T-helper 2 cell treated with Interferon-gamma antibody and Interleukin-4, amounts not matched to agents 100 ng/mL and 5 ng/mL, for 36 hours (primary cell): Measurements from ENCODE around the gene ADORA3. TPM values are rescaled to one million over a fixed set of nuclear protein-coding genes. Genes with fewer than 3 reads are reported as not detected.

Source experiments
- intact Hi-C: fragments of 100-400 bp; cut with micrococcal nuclease; formaldehyde crosslinking; loops from one replicate; pipeline ENCODE4 v1.15.1; 2023
- total RNA-seq: library from RNA; stranded (reverse); gene quantifications from 2 replicates; pipeline ENCODE4 v1.2.3, GENCODE V29; 2022

The ADORA3 gene
- total RNA-seq, 1 donor from 2014 or later, result 0.59 TPM

DNA sequence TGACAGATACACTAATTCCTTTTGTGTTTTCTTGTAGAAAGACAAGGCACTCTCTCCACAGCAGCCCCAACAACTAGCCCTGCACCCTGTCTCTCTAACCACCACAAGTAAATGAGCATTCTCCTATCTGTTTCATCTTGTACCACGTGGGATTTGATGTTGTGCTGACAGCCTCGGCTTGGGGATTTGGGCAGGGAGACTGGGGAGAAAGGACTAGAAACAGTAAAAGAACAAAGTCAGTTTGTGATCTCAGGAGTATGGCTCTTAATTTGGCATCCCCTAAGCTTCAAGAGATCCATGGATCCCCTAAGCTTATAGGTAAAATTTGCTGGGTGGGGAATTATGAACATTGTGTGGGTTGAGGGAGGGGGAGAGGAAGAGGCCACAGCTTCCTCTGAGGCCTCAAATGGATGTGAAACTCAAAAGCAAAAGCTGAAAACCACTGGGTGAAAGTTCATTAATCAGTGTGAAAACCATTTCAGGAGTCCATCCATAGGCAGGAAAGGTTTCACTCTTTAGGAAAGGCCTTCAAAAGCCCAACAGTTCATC is 26.6 kb downstream of the ADORA3 start:
- intact Hi-C loops, result loop anchor here (1.0 to 10.0 kb wide), 5 partner anchors 28 to 602 kb away; partner anchors contain the start of genes ATP5PB, CD53, CHI3L2 and DDX20

DNA sequence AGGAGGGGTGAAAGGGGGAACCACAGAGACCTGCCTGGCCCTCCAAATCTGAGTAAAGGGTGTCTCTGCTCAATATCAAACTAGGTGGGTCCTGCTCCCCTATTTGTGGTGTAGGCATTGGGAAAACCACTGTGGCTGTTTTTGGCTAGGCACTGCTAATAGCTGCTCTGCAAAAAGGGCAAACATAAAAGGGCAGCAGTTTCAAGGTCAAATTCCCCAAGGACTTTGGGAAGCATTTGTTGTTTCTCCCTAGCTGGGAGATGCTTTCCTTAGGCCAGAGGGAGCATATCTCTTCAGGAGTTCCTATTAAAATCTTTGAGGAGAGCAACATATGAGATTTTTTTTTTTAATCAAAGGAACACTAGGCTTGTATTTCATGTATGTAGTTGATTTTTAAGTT is 27.2 kb downstream of the ADORA3 start:
- intact Hi-C loops, result loop anchor here (1.0 to 10.0 kb wide), 3 partner anchors 251 to 601 kb away; partner anchors contain the start of genes CD53, CHI3L2 and DDX20

DNA sequence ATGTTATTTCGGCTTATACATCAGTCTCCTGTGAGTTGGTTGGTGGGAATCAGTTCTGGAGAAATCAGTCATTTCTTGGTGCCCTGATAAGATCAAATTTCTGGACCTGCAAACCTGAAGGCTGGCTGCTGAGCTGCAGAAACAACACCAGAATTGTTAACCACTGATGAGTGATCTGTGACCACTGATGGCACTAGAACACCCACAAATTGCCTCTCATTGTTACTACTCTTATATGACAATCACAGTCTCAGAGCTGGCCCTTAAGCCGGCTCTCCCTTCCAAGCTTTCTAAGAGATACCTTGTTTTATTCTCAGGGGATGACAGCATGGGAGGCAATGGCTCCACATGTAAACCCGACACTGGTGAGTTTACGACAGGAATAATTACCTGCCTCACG is 27.7 kb downstream of the ADORA3 start:
- intact Hi-C loops, result loop anchor here (1.0 to 10.0 kb wide), 3 partner anchors 251 to 601 kb away; partner anchors contain the start of genes CD53, CHI3L2 and DDX20

DNA sequence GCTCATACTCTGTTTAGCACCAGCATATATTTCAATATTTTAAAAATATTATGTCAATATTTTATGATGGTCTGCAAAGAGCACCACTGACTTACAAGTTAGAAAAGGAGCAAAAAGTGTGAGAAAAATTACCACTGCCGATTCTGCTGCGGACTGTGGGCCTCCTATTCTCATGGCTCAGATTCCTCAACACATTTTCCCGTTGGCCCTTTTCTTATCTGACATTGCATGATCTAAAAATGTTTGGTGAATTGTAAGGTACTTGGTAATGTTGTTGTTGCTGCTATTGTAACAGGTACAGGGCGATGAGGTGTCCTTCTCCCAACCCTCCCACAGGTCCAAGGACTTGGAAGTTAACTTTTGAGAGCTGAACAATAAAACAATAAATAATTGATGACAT is 28.9 kb downstream of the ADORA3 start:
- intact Hi-C loops, result loop anchor here (10.0 kb wide), 2 partner anchors 250 to 600 kb away; partner anchors contain the start of genes CD53 and CHI3L2

DNA sequence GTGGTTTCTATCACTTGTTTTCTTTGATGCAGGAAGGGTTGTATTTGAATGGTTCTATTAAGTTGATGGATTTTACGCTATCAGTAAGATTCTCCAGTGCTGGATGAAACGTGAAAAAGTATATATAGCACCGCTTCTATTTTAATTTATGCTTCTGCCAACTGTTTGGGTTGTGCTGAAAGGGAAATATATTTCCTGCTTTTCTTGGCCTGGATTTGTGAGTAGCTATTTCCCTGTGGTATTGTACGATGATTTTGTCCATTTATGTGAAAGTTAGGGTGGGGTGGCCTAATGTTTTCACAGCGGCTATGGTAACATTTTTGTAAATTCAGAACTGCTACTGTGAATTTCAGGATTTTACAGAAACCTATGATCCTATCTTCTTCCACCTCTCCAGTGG is 29.3 kb downstream of the ADORA3 start:
- intact Hi-C loops, result loop anchor here (10.0 kb wide), 2 partner anchors 249 to 599 kb away; partner anchors contain the start of genes CD53 and CHI3L2

DNA sequence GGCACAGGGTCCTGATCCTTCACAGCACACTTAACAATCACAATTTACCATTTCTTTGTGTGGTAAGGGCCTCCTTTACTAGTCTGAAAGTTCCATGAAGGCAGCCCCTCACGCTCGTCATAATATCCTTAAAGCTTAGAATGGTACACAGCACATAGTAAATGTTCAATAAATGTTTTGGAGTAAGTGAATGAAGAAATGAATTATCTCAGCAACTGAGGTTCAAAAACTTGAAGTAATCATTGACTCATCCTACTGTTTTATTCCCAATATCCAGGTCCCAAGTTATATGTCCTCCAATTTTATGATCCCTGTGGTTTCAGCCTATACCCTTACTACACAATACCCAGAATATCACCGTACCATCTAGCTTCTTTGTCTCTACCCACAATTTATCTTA is 31.9 kb downstream of the ADORA3 start:
- intact Hi-C loops, result loop anchor here (10.0 kb wide), 2 partner anchors 247 to 597 kb away; partner anchors contain the start of genes CD53 and CHI3L2

DNA sequence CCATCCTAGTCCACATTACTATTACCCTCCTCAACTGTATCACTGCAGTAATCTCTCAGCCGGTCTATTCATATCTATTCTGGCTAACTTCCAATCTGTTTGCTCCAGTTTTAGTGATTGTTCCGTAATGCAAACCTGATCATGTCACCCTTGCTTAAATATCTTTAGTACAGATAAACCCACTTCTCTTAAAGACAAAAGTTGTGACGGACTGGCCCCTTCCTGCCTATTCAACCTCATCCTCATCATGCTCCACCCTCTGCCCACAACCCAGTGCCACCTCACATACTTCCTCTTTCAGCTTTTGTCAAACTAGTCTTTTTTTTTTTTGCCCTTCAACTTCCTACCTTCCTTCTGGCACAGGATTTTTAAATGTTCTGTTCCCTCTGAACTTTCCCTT is 32.4 kb downstream of the ADORA3 start:
- intact Hi-C loops, result loop anchor here (10.0 kb wide), 2 partner anchors 246 to 596 kb away; partner anchors contain the start of genes CD53 and CHI3L2

DNA sequence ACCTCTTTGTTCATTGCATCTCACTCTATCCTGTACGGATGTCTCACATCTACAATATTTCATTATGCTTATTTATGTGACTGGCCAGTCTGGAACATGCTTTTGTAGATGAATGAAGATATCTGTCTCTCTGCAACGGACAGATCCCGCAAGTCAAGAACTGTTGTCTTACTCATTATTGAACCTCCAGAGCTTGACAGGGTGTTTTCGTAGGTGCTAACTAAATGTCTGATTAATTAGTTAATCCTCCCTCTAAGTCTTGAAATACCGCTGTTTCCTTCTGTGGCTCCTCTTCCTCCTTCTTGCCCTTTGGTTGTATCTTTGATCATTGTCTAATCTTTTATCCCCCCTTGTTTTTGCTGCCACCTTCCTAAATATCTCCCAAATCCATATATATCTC is 32.8 kb downstream of the ADORA3 start:
- intact Hi-C loops, result loop anchor here (10.0 kb wide), 2 partner anchors 246 to 596 kb away; partner anchors contain the start of genes CD53 and CHI3L2

DNA sequence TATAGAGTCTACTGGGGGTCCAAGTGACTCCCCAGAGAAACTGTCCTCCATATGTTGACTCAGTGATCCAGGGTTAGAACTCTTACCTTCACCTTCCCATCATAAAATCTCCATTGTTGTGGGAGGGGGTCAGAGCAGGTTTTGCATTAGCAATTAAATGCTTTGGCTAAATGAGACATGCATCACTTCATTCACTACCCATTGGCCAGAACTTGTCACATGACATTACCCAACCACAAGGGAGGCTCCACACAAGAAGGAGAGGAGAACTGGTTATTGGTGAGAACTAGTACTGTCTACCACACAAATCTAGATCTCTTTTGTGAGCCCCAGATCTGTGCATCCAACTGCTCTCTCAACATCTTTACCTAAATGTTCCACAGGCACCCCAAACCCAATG is 33.9 kb downstream of the ADORA3 start:
- intact Hi-C loops, result no loop called here

DNA sequence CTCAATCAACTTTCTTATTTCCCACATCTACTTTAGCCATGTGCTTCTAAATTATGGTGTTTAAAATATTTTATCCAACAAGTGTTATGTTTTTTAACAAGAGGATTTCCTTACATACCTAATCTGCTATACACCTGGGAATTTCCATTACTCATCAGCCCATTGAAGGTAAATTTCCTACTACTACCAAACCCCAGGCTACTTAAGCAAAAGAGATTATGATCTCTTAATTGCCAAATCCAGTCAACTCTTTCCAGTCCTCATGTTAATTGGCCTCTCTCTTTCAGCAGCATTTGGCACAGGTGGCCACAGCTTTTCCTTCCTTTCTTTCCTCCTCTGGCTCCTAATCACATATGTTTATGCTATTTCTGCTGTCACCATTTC is 34.7 kb downstream of the ADORA3 start:
- intact Hi-C loops, result no loop called here

DNA sequence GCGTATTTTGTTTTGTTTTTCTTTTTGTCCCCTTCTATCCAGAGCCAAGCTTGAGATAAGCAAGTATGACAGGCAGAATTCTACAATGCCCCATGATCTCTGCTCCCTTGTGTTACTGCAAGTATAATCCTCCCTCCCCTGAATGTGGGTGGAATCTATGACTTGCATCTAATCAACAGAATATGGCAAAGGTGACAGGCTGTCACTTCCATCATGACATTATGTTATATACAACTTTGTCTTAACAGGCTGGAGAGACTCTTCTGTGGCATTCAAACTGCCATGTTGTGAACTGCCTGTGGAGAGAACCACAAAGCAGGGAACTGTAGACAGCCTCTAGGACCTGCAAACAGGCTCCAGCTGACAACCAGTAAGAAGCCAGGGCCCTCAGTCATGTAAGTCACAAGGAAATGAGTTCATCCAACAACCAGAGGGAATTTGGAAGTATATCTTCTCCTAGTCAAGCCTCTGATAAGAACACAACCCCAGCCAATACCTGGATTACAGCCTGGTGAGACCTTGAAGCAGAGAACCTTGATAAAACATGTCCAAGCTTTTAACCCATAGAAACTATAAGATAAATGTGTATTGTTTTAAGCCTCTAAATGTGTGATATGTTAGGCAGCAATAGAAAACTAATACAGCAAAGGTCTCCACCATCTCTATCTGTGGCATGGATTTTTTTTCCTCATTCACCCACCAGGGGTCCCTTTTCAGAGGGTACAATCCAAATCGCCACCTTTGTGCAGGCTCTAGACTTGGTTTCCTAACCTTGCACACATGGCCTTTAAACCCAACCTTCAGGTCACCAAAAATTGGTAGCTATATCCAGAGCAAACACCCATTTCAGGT is 35.3 kb downstream of the ADORA3 start:
- intact Hi-C loops, result no loop called here

DNA sequence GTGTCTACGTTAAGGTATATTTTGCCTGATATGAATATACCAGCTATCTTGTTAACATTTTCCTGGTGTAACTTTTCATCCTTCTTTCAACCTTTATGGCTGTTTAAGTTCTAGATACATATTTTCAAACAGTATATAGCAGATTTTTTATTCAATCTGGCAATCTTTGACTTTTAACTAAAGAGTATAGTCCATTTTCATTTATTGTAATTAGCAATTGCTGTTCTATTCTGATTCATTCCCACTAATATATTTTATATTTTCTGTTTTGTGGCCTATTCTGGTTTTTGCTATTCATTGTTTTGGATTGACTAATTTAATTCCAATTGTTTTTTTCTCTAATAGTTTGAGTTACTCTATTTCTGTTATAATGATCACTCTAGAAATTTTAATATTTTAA is 37.0 kb downstream of the ADORA3 start:
- intact Hi-C loops, result no loop called here

DNA sequence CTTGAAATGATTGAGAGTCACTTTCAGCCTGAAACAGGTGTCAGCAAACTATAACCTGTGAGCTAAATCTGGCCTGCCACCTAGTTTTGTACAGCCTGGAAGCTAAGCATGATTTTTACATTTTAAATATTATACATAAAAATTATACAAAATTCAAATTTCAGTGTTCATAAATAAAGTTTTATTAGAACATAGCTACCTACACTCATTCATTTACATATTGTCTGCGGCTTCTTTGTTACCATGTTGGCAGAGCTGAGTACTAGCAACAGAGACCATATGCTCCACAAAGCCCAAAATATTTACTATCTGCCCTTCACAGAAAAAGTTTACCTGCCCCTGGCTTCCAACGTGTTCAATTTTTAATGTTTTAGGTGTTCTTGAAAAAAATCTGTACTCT is 37.7 kb downstream of the ADORA3 start:
- intact Hi-C loops, result no loop called here

DNA sequence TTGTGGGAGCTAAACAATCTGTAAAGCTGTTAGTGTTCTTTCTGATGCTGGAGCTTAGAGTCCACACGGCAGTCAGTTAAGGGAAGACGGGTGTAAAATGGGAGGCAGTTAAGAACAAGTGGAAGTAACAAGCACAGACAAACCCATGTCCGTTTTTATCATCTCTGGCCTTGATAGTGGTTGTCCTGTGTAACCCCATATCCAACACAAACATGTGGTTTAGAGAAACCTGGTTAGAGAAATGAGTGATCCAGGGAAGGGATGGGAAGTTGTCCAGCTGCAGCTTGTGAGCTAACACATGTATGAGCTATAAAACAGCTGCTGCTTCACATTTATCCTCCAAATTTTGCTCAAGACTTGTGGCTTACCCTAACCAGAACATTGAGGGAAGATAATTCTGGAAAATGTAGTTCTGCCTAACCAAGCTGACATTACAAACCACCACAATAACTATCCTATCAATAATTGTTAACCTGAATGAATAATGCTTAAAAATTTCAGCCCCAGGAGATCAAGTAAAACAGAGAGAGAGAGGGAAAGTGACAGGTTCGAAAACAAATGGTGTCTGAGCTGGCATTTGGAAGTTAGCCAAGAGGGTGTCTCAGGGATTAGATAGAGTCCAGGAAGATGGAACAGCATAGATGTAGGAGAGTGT is 40.3 kb downstream of the ADORA3 start:
- intact Hi-C loops, result no loop called here

DNA sequence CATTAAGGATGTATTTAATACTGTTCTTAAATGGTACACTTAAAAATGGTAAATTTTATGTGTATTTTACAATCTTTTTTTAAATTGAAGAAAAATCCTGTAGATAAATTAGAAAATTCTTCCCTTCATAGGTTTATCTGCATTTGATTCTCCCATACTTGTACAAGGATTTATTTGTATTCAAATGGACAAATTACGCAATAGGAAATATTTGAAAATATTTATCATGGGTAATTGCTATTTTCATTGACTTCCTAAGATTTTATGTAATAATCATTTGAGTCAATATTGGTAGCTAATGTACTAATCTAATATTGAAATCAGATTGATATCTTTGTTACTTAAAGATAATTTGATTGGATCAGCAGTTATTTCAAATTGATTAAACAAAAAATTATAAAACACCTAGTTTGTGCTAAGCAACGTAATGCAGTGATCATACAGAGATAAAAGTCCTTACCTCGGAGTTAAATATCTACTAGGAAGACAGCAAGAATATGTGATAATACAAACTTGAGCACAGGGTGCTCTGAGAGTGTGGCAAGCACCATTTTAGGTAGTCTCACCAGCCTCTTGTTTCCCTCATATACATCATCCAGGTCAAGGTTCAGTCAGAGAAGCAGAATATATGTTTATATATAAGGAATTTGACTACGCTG is 40.9 kb downstream of the ADORA3 start:
- intact Hi-C loops, result no loop called here

DNA sequence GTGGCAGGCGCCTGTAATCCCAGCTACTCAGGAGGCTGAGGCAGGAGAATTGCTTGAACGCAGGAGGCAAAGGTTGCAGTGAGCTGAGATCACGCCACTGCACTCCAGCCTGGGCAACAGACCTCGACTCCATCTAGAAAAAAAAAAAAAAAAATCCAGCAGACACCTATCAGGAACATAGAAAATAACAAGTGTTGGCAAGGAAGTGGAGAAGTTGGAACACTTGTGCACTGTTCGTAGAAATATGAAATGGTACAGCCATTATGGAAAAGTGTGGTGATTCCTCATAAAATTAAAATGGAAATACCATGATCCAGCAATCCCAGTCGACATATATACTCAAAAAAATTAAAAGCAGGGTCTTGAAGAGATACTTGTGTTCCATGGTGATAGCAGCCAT is 41.7 kb downstream of the ADORA3 start:
- intact Hi-C loops, result no loop called here

DNA sequence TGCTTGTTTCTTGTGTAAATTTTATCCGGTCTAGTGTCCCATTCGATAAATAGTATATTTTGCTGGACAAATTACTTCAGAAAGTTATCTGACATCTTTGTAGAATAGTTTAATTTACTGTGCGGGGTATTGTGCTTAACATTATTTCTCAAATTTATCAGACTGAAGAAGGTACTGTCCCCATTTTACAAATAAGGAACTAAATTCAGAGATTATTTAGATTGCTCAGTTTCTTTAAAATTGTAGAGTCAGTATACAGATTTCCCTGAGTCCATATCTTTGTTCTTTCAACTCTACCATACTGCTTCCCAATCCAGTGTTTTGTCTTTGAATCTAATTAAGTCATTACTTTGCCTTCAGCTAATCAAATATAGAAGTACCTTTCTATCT is 47.8 kb downstream of the ADORA3 start:
- intact Hi-C loops, result no loop called here

DNA sequence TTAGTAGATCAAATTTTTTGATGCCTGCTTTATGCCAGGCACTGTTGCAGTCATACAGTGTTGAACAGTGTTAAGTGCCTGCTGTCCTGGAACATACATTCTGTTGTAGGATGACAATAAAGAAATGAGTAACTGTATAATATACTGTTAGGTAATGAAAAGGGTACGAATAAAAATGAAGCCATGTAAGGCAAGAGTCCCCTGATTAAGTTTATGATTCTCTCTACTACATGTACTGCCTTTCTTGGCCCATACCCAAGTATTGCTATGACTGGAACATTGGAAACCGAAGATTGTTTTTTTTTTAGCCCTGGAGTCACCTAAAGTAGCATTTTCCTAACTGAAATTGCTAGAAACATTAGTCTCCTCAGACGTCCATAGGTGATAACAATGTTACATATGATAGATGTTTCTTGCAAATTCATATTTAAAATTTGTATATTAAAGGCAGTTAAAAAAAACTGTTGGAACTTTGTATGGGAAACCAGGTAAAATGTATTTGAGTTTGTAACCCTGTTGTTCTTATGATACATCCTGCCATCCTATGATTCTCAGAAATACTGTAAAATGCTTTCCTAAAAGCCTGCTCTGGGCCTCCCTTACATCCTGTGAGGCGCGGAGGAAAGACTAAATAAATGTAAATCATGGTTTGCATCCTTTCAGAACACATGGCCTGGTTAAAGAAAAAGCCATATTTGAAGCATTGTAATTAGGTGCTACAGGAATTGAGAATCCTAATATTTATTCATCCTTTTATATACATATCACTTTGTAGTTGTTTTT is 48.4 kb downstream of the ADORA3 start:
- intact Hi-C loops, result no loop called here

DNA sequence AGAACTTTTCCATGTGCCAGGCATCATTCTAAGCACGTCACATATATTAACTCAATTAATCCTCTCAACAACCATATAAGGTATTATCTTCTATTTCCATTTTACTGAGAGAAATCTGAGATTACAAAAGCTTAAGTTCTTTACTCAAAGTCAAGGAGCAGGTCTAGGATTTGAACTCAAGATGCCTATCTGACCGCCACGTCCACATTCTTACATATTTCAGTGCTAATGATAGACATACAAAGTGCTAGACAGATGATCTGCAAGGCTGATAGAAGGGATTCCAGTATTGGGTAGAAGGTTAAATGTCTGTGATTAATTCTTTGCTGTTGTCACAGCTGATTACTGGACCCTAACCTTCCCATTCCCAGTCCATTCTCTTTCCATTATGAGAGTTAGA is 49.7 kb downstream of the ADORA3 start:
- intact Hi-C loops, result no loop called here

DNA sequence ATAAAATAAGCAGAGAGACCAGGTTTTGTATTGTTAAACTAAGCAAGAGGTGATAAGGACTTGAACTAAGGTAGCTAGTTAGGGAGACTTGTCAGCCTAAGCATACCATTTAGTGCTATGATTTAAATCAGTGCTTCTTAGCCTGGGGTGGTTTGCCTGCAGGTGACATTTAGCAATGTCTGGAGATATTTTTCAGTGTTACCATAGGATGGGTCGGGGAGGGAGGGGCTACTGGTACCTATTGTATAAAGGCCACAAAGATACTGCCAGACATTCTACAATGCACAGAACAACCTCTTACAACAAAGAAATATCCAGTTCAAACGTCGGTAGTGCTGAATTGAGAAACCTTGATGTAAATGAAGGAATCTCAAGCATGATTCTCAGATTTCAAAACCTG is 50.9 kb downstream of the ADORA3 start:
- intact Hi-C loops, result no loop called here

DNA sequence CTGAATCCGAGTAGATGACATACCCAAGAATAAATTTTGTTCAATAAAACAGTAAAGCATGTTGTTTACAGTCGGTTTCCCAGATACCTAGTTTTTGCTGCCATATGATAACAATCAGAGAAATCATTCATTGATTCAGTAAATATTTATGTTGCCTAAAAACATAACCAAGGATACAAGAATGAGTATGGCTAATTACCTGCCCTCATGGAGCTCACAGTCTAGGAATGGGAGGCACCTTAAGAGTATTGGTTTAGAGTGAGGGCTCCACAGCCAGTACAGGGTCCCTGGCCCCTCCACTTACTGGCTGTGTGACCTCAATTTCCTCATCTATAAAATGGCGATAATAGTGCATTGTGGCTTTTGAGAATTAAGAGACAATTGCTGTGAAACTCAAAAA is 53.2 kb downstream of the ADORA3 start:
- intact Hi-C loops, result no loop called here
